GM12878 (cell line): Measurements from ENCODE around the gene SELPLG.

Source experiments
- ATF3 ChIP-seq: IDR thresholded peaks from 2 replicates; pipeline ENCODE4 v1.6.1; 2011; ENCODE audit warnings: low read depth, mild to moderate bottlenecking, low read length, moderate library complexity, borderline replicate concordance; ENCODE audit errors: extremely low read depth
- CTCF ChIP-seq, 3 experiments: IDR thresholded peaks in 2 of 3; conservative IDR thresholded peaks in 1 of 3; 2 replicates each; pipeline ENCODE4 v1.5.1; 2011; ENCODE audit warnings: low read depth in 3 of 3, low read length in 3 of 3, mild to moderate bottlenecking in 3 of 3, control low read depth in 2 of 3, moderate library complexity in 2 of 3, inconsistent platforms in 1 of 3, mixed read lengths in 1 of 3; ENCODE audit not compliant: control insufficient read depth in 2 of 3, insufficient read depth in 1 of 3; ENCODE audit errors: extremely low read depth in 1 of 3
- EZH2 ChIP-seq: IDR thresholded peaks from 2 replicates; pipeline ENCODE4 v1.6.1; 2012; ENCODE audit warnings: low read depth, mild to moderate bottlenecking, control low read depth, inconsistent platforms, low read length, borderline replicate concordance; ENCODE audit not compliant: control insufficient read depth
- NBN ChIP-seq: fragments of 450-650 bp; IDR thresholded peaks from 2 replicates; pipeline ENCODE4 v1.6.1; 2016
- PML ChIP-seq: IDR thresholded peaks from 2 replicates; pipeline ENCODE4 v1.6.1; 2012; ENCODE audit warnings: low read length, inconsistent platforms
- POLR2AphosphoS5 ChIP-seq: IDR thresholded peaks from 2 replicates; pipeline ENCODE4 v1.6.1; 2011; ENCODE audit warnings: mild to moderate bottlenecking, low read length, inconsistent platforms
- SRF ChIP-seq, 2 experiments: IDR thresholded peaks; 2 replicates each; pipeline ENCODE4 v1.6.1; 2011; ENCODE audit warnings: low read depth in 2 of 2, low read length in 2 of 2, mild to moderate bottlenecking in 1 of 2, moderate library complexity in 1 of 2
- USF1 ChIP-seq: IDR thresholded peaks from 2 replicates; pipeline ENCODE4 v1.6.1; 2011; ENCODE audit warnings: borderline replicate concordance, low read depth, mild to moderate bottlenecking, moderate library complexity, mixed read lengths, low read length; ENCODE audit not compliant: insufficient read depth; ENCODE audit errors: extremely low read length
- WRNIP1 ChIP-seq: IDR thresholded peaks from 2 replicates; pipeline ENCODE4 v1.6.1; 2011; ENCODE audit warnings: low read depth, low read length, improper control_type of control experiment, borderline replicate concordance
- ZNF687 ChIP-seq: fragments of 450-650 bp; IDR thresholded peaks from 2 replicates; pipeline ENCODE4 v1.6.1; 2017; ENCODE audit warnings: mild to moderate bottlenecking, moderate library complexity
- ZSCAN29 ChIP-seq: fragments of 450-650 bp; IDR thresholded peaks from 2 replicates; pipeline ENCODE4 v1.6.1; 2017; ENCODE audit warnings: mild to moderate bottlenecking, moderate library complexity

GRCh38 chr12:108589840-108590229 is 43.9 kb downstream of the SELPLG start:
- no peak for TF ChIP-seq CTCF (IDR thresholded peaks at IDR 0.05 in 2 of 3, conservative IDR thresholded peaks at IDR 0.05 in 1 of 3; ENCODE audit: control insufficient read depth in 2 of 3, extremely low read depth in 1 of 3, insufficient read depth in 1 of 3, low read depth in 3 of 3, low read length in 3 of 3)
- no peak for TF ChIP-seq SRF (IDR thresholded peaks at IDR 0.05; ENCODE audit: low read depth in 2 of 2, low read length in 2 of 2)
- TF ChIP-seq WRNIP1 = no peak
- TF ChIP-seq NBN = no peak
- TF ChIP-seq PML = no peak
- no peak for TF ChIP-seq POLR2AphosphoS5
- TF ChIP-seq ZSCAN29 = no peak
- TF ChIP-seq ATF3 = no peak
- TF ChIP-seq ZNF687 = no peak
- TF ChIP-seq EZH2 = no peak
- no peak for TF ChIP-seq USF1
